Activated CD4-positive, alpha-beta T cell treated with anti-CD3 and anti-CD28 coated beads, Interleukin-2, amount 50 U/mL, for 1 hour (primary cell): Measurements from ENCODE around the gene GDE1.
"Not testable (repeated sequence)": the region's sequence is repeated elsewhere in the genome, so short reads cannot be mapped to it uniquely, and the experiment has no call there.

Experiments
- DNase-seq: peaks from one replicate; pipeline ENCODE4 v3.0.0-alpha.2; 2020

GDE1 gene

GRCh38 chr16:19521471-19522396 lies at the start of gene GDE1:
Gene GDE1 (minus strand): TSS chr16:19522098. CDS start chr16:19521964, 134 bp downstream.
- DNase-seq: peak; percentile 94

- no peak for DNase-seq
Measured at GRCh38 chr16:19567560-19567959, 45.7 kb upstream of the GDE1 start.

DNA sequence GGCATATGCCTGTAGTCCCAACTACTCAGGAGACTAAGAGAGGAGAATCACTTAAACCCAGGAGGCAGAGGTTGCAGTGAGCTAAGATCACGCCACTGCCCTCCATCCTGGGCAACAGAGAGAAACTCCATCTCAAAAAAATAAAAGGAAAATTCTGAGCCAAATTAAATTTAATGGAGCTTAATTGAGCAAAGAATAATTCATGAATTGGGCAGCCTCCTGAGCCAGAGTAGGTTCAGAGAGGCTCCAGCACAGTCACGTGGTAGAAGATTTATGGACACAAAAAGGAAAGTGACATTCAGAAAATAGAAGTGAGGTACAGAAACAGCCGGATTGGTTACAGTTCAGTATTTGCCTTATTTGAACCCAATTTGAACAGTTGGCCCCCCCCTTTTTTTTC lies 44.5 kb upstream of the GDE1 start:
- no peak for DNase-seq

- no peak for DNase-seq
Measured at GRCh38 chr16:19563377-19563776, 41.5 kb upstream of the GDE1 start.

- DNase-seq: no peak
Measured at GRCh38 chr16:19560078-19560477, 38.2 kb upstream of the GDE1 start.

GRCh38 chr16:19559242-19559910 lies 37.5 kb upstream of the GDE1 start:
- DNase-seq: no peak

DNA sequence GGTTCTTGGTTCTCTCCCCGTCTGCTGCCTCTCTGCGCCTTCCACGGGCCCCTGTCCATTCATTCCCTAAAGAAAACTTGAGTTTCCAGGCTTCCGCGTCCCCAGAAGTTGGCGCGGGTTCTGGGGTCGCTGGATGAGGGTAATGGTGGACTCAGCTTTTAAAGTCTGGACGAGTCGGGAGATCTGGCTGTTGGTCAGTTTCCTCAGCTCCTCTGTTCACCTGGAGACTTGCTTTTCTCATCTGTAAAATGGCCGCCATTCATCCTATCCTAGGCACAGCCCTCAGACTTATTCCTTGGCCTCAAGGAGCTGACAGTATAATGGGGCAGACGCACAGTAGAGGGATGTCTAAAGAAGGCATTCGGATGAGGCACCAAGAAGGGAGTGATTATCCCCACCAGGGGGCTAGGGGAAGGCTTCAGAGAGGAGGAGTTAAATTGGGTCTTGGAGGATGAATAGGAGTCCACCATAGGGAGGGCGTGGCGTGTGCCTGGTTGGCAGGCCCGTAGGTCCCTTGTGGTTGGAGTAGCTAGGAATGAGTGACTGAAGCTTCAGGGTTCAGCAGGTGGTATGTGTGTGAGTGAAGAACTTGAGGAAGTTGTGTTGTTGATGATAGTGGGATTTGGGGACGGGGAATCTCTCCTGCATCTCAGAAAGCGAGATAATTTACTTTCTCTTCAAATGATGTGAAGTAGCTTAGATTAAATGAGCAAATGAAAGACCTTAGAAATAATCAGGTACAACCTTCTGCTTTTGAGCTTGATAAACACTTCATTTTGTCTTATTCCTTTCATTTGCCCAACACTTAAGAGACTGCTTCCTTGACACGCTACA lies 34.3 kb upstream of the GDE1 start:
- DNase-seq: peak; percentile 3

DNA sequence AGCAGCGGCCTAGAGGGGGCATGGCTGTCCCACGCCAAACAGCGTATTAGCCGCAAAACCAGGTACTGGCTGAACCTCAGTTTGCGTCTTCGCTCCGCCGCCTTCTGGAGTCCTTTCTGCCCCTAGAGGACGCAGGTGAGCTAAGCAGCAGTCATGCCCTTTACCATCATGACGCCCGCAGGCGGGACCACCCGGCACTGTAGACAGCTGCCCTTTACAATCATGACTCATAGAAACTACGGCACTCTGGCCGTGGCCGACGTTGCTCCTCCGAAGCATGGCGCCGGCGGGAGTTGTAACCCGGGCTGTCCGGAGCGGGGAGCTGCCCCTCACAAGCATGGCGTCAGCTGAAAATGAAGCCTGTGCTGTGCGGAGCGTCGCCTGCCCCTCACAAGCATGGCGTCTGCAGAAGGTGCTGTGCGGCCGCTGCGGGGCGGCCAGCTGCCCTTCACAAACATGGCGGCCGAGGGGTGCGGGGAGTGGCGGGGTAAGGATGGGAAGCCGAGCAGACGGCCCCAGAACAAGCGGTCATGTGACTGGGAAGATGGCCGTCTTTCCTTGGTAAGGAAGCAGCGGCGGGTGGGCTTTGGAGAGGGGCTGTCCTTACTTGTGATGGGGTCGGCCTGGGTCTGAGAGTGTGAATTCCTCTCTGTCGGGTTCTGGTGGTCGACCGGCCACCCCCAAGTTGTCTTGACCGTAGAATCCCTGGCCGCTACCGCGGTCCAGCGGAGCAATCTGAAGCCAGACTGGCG lies 33.5 kb upstream of the GDE1 start, which contains the start of gene VPS35L:
VPS35L (plus strand) TSS at position 518 of the 752 bp plus-strand sequence; CDS start at position 545, 27 bp downstream.
- peak; percentile 97 for DNase-seq

GRCh38 chr16:19549673-19550072 lies 27.8 kb upstream of the GDE1 start:
- no peak for DNase-seq

DNA sequence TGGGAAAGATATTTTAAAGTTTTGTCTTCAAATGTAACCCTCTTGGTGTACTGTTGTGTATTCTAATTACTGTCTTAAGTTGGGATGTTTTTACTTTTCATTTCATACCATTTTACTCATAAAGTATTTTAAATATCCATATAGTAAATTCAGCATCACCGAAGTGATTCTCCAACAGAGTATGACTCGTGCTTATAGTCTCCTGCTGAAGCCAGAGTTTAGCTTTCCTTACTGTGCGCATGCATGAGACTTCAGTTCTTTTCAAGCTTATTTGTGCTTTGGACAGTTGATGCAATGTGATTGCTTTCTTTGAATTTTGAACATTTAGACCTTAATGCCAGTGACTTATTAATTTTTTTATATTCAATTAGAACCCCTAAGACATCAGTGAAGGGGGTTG lies 26.2 kb upstream of the GDE1 start:
- no peak for DNase-seq

DNA sequence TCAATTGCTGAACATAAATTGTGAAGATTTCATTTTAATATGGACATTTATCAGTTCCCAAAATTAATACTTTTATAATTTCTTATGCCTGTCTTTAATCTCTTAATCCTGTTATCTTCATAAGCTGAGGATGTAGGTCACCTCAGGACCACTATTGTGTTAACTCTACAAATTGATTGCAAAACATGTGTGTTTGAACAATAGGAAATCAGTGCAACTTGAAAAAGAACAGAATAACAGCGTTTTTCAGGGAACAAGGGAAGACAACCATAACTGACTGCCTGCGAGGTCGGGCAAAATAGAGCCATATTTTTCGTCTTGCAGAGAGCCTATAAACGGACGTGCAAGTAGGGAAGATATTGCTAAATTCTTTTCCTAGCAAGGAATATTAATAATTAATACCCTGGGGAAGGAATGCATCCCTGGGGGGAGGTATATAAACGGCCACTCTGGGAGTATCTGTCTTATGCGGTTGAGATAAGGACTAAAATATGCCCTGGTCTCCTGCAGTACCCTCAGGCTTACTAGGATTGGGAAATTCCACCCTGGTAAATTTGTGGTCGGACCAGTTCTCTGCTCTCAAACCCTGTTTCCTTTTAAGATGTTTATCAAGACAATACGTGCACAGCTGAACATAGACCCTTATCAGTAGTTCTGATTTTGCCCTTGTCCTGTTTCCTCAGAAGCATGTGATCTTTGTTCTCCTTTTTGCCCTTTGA lies 21.5 kb upstream of the GDE1 start:
- not testable (repeated sequence) for DNase-seq

DNA sequence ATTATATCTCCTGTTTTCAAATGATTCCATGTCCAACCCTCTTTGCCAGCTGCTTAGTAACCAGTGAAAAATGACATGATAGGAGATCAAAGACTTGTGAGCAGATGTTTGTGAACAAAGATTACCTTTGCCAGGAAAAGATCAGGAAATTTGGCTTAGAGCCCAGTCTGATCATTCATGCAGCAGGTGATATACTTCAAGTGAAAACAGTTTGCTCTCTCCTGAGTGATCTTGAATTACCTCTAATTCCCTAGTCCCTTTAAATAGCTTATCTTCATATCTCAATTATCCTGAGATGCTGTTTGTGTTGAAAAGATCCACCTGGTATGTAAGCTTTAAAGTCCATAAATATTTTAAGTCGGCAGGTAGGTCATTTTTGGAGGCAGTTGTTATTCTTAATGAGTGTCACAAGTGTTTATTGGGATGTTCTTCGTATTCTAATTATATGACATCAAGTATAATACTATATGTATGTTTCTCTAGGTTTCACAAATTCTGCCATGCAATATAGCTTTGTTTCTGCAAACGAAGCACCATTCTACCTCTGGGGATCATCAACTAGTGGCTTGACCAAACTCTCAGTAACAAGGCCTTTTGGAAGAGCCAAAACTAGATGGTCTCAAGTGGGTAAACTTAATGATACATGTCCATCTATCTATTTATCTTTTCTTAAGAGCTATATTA lies 20.4 kb upstream of the GDE1 start:
- no peak for DNase-seq

- no peak for DNase-seq
Measured at GRCh38 chr16:19540241-19540970, 18.5 kb upstream of the GDE1 start.

DNA sequence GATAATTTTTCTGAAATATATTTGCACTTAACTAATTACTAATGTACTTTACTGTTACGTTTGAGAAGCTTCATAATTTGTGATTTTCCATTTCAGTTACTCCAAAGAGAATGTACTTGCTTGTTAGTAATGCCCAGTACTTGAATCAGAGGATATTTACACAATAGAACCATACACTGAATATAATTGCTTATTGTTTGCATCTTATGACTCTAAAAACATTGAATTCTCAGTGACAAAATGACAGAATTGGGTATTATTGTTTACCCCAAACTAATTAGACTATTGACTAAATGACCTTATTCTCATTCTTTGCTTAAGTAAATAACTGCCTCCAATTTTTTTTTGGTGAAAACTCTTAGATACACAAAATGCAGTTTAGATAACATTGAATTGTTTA lies 10.7 kb upstream of the GDE1 start:
- no peak for DNase-seq

- DNase-seq: no peak
Measured at GRCh38 chr16:19528666-19529065, 6.8 kb upstream of the GDE1 start.

DNA sequence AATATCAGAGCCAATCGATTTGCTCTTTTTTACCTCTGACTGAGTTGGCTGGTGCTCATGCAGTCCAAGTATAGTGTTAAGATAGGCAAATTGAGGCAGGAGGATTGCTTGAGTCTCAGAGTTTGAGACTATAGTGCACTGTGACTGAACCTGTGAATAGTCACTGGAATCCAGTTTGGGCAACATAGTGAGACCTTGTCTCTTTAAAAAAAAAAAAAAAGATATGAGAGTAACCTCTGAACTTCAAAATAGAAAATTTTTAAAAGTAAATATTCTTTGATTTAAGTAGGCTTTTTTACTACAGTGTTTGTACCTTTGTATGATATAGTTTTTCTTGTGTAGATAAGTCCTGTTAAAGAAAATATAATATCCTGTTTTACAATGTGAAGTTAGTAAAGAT lies 5.3 kb upstream of the GDE1 start:
- DNase-seq: no peak

GRCh38 chr16:19525385-19525723 lies 3.5 kb upstream of the GDE1 start:
- no peak for DNase-seq

GRCh38 chr16:19524616-19525384 lies 2.9 kb upstream of the GDE1 start:
- no peak for DNase-seq

- no peak for DNase-seq
Measured at GRCh38 chr16:19524356-19524615, 2.4 kb upstream of the GDE1 start.
